SK-N-SH (cell line): ENCODE measurements around the gene NUDT14. TPM values are rescaled to one million over a fixed set of nuclear protein-coding genes. Genes with fewer than 3 reads are reported as not detected.

Source experiments
- CTCF ChIA-PET: fragments of 300-600, 350-600 bp; formaldehyde crosslinking; extraction: SDS; loops from one replicate; lab custom pipeline; 2021; lab: Yijun Ruan, JAX
- POLR2A ChIA-PET: fragments of 350-600 bp; sonication (Branson Sonifier 250); formaldehyde crosslinking; extraction: SDS; loops from one replicate; lab custom pipeline; 2020; ENCODE audit warnings: antibody characterized with exemption, inconsistent platforms; lab: Yijun Ruan, JAX
- DNase-seq: peaks from one replicate; pipeline ENCODE4 v3.0.0; 2012
- H2AFZ ChIP-seq: fragments of 200-600 bp; sonication (generic); 2 replicates; pipeline ENCODE4 v1.8.1; 2016; ENCODE audit warnings: antibody characterized with exemption, mild to moderate bottlenecking, low read depth
- H3F3A ChIP-seq: fragments of 200-600 bp; sonication (generic); replicated peaks from 2 replicates; pipeline ENCODE3; 2016; ENCODE audit warnings: antibody characterized with exemption, mild to moderate bottlenecking; ENCODE audit not compliant: insufficient read depth
- H3K27ac ChIP-seq, 2 experiments: fragments of 200-500 bp in 1 of 2; fragments of 200-600 bp in 1 of 2; sonication (Bioruptor generic) in 1 of 2; sonication (generic), shearing (Covaris generic) in 1 of 2; 2 replicates each; pipeline versions ENCODE4 v1.5.1 to v1.6.1; 2014 to 2016; ENCODE audit warnings: low read depth in 2 of 2, inconsistent platforms in 1 of 2, low read length in 1 of 2, mild to moderate bottlenecking in 1 of 2, mixed read lengths in 1 of 2
- H3K27me3 ChIP-seq: fragments of 200-600 bp; sonication (generic), shearing (Covaris generic); 2 replicates; pipeline ENCODE4 v1.6.1; 2016; ENCODE audit warnings: mixed run types; ENCODE audit not compliant: insufficient read depth
- H3K36me3 ChIP-seq, 2 experiments: fragments of 200-500 bp in 1 of 2; fragments of 200-600 bp in 1 of 2; sonication (Bioruptor generic) in 1 of 2; sonication (generic) in 1 of 2; replicated peaks in 1 of 2; 2 replicates each; pipeline versions ENCODE3 to v1.5.1; 2014 to 2016; ENCODE audit warnings: low read length in 1 of 2, mild to moderate bottlenecking in 1 of 2; ENCODE audit not compliant: insufficient read depth in 2 of 2, control insufficient read depth in 1 of 2
- H3K4me1 ChIP-seq, 2 experiments: fragments of 200-500 bp in 1 of 2; fragments of 200-600 bp in 1 of 2; sonication (Bioruptor generic) in 1 of 2; sonication (generic), shearing (Covaris generic) in 1 of 2; 2 replicates each; pipeline versions ENCODE4 v1.5.1 to v1.6.1; 2014 to 2016; ENCODE audit warnings: low read depth in 1 of 2, low read length in 1 of 2, mixed run types in 1 of 2; ENCODE audit not compliant: insufficient read depth in 2 of 2, control insufficient read depth in 1 of 2
- H3K4me2 ChIP-seq: fragments of 200-600 bp; sonication (generic), shearing (Covaris generic); 2 replicates; pipeline ENCODE4 v1.6.1; 2017; ENCODE audit warnings: mixed run types
- H3K4me3 ChIP-seq, 2 experiments: fragments of 200-500 bp in 1 of 2; fragments of 200-600 bp in 1 of 2; sonication (Bioruptor generic) in 1 of 2; sonication (generic), shearing (Covaris generic) in 1 of 2; 2 replicates each; pipeline versions ENCODE4 v1.5.1 to v1.8.1; 2014 to 2016; ENCODE audit warnings: low read depth in 2 of 2, inconsistent platforms in 1 of 2, low read length in 1 of 2, mild to moderate bottlenecking in 1 of 2, mixed read lengths in 1 of 2, moderate library complexity in 1 of 2
- H3K79me2 ChIP-seq: fragments of 200-600 bp; sonication (generic); 2 replicates; pipeline ENCODE4 v1.8.1; 2017; ENCODE audit warnings: mild to moderate bottlenecking; ENCODE audit not compliant: insufficient read depth
- H3K9ac ChIP-seq: fragments of 200-600 bp; sonication (generic); 2 replicates; pipeline ENCODE4 v1.6.1; 2017; ENCODE audit warnings: mixed run types
- H3K9me2 ChIP-seq: fragments of 200-600 bp; sonication (generic); 2 replicates; pipeline ENCODE4 v1.6.1; 2017; ENCODE audit warnings: mixed run types
- H3K9me3 ChIP-seq: fragments of 200-600 bp; sonication (generic); 2 replicates; pipeline ENCODE4 v1.6.1; 2017; ENCODE audit warnings: mixed run types, mild to moderate bottlenecking, moderate library complexity
- H4K20me1 ChIP-seq: fragments of 200-600 bp; sonication (generic); 2 replicates; pipeline ENCODE4 v1.6.1; 2017; ENCODE audit warnings: mild to moderate bottlenecking, mixed run types; ENCODE audit not compliant: insufficient read depth
- ELF1 ChIP-seq: IDR thresholded peaks from 2 replicates; pipeline ENCODE4 v1.4.0; 2012
- MAX ChIP-seq: IDR thresholded peaks from 2 replicates; pipeline ENCODE4 v1.4.0; 2012; ENCODE audit warnings: low read depth
- NRF1 ChIP-seq: IDR thresholded peaks from 2 replicates; pipeline ENCODE4 v1.6.1; 2012; ENCODE audit warnings: low read depth, mild to moderate bottlenecking, low read length
- PBX3 ChIP-seq: IDR thresholded peaks from 2 replicates; pipeline ENCODE4; 2012
- RAD21 ChIP-seq: IDR thresholded peaks from 2 replicates; pipeline ENCODE4 v1.6.1; 2012; ENCODE audit warnings: mild to moderate bottlenecking, low read length
- REST ChIP-seq: IDR thresholded peaks from 2 replicates; pipeline ENCODE4 v1.6.1; 2012; ENCODE audit warnings: mild to moderate bottlenecking, low read depth, low read length, moderate library complexity
- SIN3A ChIP-seq: IDR thresholded peaks from 2 replicates; pipeline ENCODE4 v1.6.1; 2012; ENCODE audit warnings: low read depth, mild to moderate bottlenecking, low read length, moderate library complexity, borderline replicate concordance
- TEAD4 ChIP-seq: IDR thresholded peaks from 2 replicates; pipeline ENCODE4 v1.4.0; 2012; ENCODE audit warnings: mild to moderate bottlenecking, borderline replicate concordance; ENCODE audit not compliant: insufficient read depth
- YY1 ChIP-seq: IDR thresholded peaks from 2 replicates; pipeline ENCODE4 v1.4.0; 2012; ENCODE audit warnings: low read depth, mild to moderate bottlenecking
- ZBTB33 ChIP-seq: IDR thresholded peaks from 2 replicates; pipeline ENCODE4 v1.4.0; 2012; ENCODE audit warnings: low read depth, borderline replicate concordance
- WGBS: methylation state at CpG from one replicate; pipeline ENCODE4 v1.1.6; 2017; ENCODE audit warnings: low lambda C conversion rate; 5-methylcytosine and 5-hydroxymethylcytosine counted together
- polyA plus RNA-seq, 3 experiments: library from polyadenylated mRNA; depleted of rRNA; stranded (reverse); fragments of >200 nt; gene quantifications; 2 replicates each; pipeline ENCODE4 v1.2.3, GENCODE V29; 2012

The NUDT14 gene
- polyA plus RNA-seq, 1 of the 3 experiments (the other 2 are of a cell fraction) = 18.4 TPM

- Histone ChIP-seq H3K4me1 (no peaks in the 10 kb centered on the region), H3F3A (no peaks in the 10 kb centered on the region), H2AFZ (no peak overlapping the region), H3K27ac (no peak overlapping the region), H3K27me3 (no peaks in the 10 kb centered on the region), H3K36me3 (no peaks in the 10 kb centered on the region), H3K4me3 (no peak overlapping the region), H3K9me2 (no peaks in the 10 kb centered on the region), H3K9me3 (no peaks in the 10 kb centered on the region), H4K20me1 (no peaks in the 10 kb centered on the region), H3K9ac (no peak overlapping the region), H3K79me2 (no peaks in the 10 kb centered on the region), H3K4me2 (no peak overlapping the region)
- TF ChIP-seq ZBTB33 (no peak), SIN3A (no peak), TEAD4 (no peak), REST (no peak), PBX3 (no peak), MAX (no peak), ELF1 (no peak), YY1 (no peak), RAD21 (no peak), NRF1 (no peak)
- POLR2A ChIA-PET = interaction anchor here (0.7 kb wide), 1 partner anchor 22 kb away, joined by 3 read pairs; no protein-coding TSS in a partner anchor
- WGBS = 72% methylated on average over 14 of the region's 14 CpGs
- no peak for DNase-seq
- CTCF ChIA-PET = no interaction called here
These were observed 45.3 kb downstream of the NUDT14 start for GRCh38 chr14:105135700-105136395.
